Measurements from ENCODE around the gene SYCP3.

SYCP3 gene

GRCh38 chr12:101732318-101732717 is 6.9 kb downstream of the SYCP3 start:
- Histone ChIP-seq H3K9me3 (ENCODE audit: insufficient read depth, low read length, severe bottlenecking) (no peaks in the 10 kb centered on the region), H3K4me1 (ENCODE audit: insufficient read depth, low read length) (no peaks in the 10 kb centered on the region), H3K27me3 (ENCODE audit: insufficient read depth, low read length, poor library complexity) (no peaks in the 10 kb centered on the region), H3K36me3 (ENCODE audit: insufficient read depth, low read length) (peaks cover 8% of the 10 kb centered on the region; the same call in 1 of the 2 replicates), H4K20me1 (ENCODE audit: insufficient read depth, low read length) (no peaks in the 10 kb centered on the region), H3K4me3 (ENCODE audit: low read depth in 1 of 2, low read length in 2 of 2) (no peak overlapping the region), H3K27ac (ENCODE audit: low read length) (no peak overlapping the region), H3K4me2 (ENCODE audit: insufficient read depth, low read length) (no peak overlapping the region), H2AFZ (ENCODE audit: low read depth, low read length) (no peak overlapping the region), H3K79me2 (ENCODE audit: insufficient read depth, low read length) (no peaks in the 10 kb centered on the region), H3K9ac (ENCODE audit: low read depth, low read length) (no peak overlapping the region)
- TF ChIP-seq EZH2 (IDR thresholded peaks at IDR 0.05; ENCODE audit: borderline replicate concordance, low read depth, low read length, severe bottlenecking) (no peak), CTCF (IDR thresholded peaks at IDR 0.05; ENCODE audit: borderline replicate concordance, extremely low read depth, low read length, poor library complexity, severe bottlenecking) (no peak)
- no peak for ATAC-seq (ENCODE audit: insufficient read depth, low read depth)
- DNase-seq, result no peak

GRCh38 chr12:101729842-101730241 is 9.4 kb downstream of the SYCP3 start:
- no peaks in the 10 kb centered on the region for H3K9me3 ChIP-seq (ENCODE audit: insufficient read depth, low read length, severe bottlenecking)
- no peak overlapping the region for H3K9ac ChIP-seq (ENCODE audit: low read depth, low read length)
- H3K27ac ChIP-seq (ENCODE audit: low read length), result no peak overlapping the region
- DNase-seq (no peak), ATAC-seq (ENCODE audit: insufficient read depth, low read depth) (no peak)
- H3K4me1 ChIP-seq (ENCODE audit: insufficient read depth, low read length), result no peaks in the 10 kb centered on the region
- TF ChIP-seq EZH2 (IDR thresholded peaks at IDR 0.05; ENCODE audit: borderline replicate concordance, low read depth, low read length, severe bottlenecking) (no peak), CTCF (IDR thresholded peaks at IDR 0.05; ENCODE audit: borderline replicate concordance, extremely low read depth, low read length, poor library complexity, severe bottlenecking) (no peak)
- H4K20me1 ChIP-seq (ENCODE audit: insufficient read depth, low read length), result no peaks in the 10 kb centered on the region
- no peak overlapping the region for H3K4me2 ChIP-seq (ENCODE audit: insufficient read depth, low read length)
- no peaks in the 10 kb centered on the region for H3K27me3 ChIP-seq (ENCODE audit: insufficient read depth, low read length, poor library complexity)
- H2AFZ ChIP-seq (ENCODE audit: low read depth, low read length), result no peak overlapping the region
- H3K4me3 ChIP-seq (ENCODE audit: low read depth in 1 of 2, low read length in 2 of 2), result no peak overlapping the region
- H3K79me2 ChIP-seq (ENCODE audit: insufficient read depth, low read length), result no peaks in the 10 kb centered on the region
- H3K36me3 ChIP-seq (ENCODE audit: insufficient read depth, low read length), result peaks cover 8% of the 10 kb centered on the region; the same call in 1 of the 2 replicates

- Histone ChIP-seq H3K27ac (ENCODE audit: low read length) (no peak overlapping the region), H2AFZ (ENCODE audit: low read depth, low read length) (no peak overlapping the region), H3K4me1 (ENCODE audit: insufficient read depth, low read length) (no peaks in the 10 kb centered on the region), H3K27me3 (ENCODE audit: insufficient read depth, low read length, poor library complexity) (no peaks in the 10 kb centered on the region), H3K9me3 (ENCODE audit: insufficient read depth, low read length, severe bottlenecking) (no peaks in the 10 kb centered on the region), H3K36me3 (ENCODE audit: insufficient read depth, low read length) (peaks cover 7% of the 10 kb centered on the region; the same call in 1 of the 2 replicates), H3K79me2 (ENCODE audit: insufficient read depth, low read length) (no peaks in the 10 kb centered on the region), H4K20me1 (ENCODE audit: insufficient read depth, low read length) (no peaks in the 10 kb centered on the region), H3K9ac (ENCODE audit: low read depth, low read length) (no peak overlapping the region), H3K4me3 (ENCODE audit: low read depth in 1 of 2, low read length in 2 of 2) (no peak overlapping the region), H3K4me2 (ENCODE audit: insufficient read depth, low read length) (no peak overlapping the region)
- no peak for DNase-seq
- ATAC-seq (ENCODE audit: insufficient read depth, low read depth), result no peak
- no peak for TF ChIP-seq EZH2 (IDR thresholded peaks at IDR 0.05; ENCODE audit: borderline replicate concordance, low read depth, low read length, severe bottlenecking)
- TF ChIP-seq CTCF (IDR thresholded peaks at IDR 0.05; ENCODE audit: borderline replicate concordance, extremely low read depth, low read length, poor library complexity, severe bottlenecking), result no peak
Observed at GRCh38 chr12:101727098-101727497, 12.2 kb downstream of the SYCP3 start.

- Histone ChIP-seq H3K9me3 (ENCODE audit: insufficient read depth, low read length, severe bottlenecking) (no peaks in the 10 kb centered on the region), H3K4me1 (ENCODE audit: insufficient read depth, low read length) (no peaks in the 10 kb centered on the region), H3K4me2 (ENCODE audit: insufficient read depth, low read length) (no peak overlapping the region), H3K36me3 (ENCODE audit: insufficient read depth, low read length) (peaks cover 3% of the 10 kb centered on the region; the same call in 1 of the 2 replicates), H3K79me2 (ENCODE audit: insufficient read depth, low read length) (no peaks in the 10 kb centered on the region), H3K4me3 (ENCODE audit: low read depth in 1 of 2, low read length in 2 of 2) (no peak overlapping the region), H2AFZ (ENCODE audit: low read depth, low read length) (no peak overlapping the region), H3K27me3 (ENCODE audit: insufficient read depth, low read length, poor library complexity) (no peaks in the 10 kb centered on the region), H4K20me1 (ENCODE audit: insufficient read depth, low read length) (no peaks in the 10 kb centered on the region), H3K9ac (ENCODE audit: low read depth, low read length) (no peak overlapping the region), H3K27ac (ENCODE audit: low read length) (no peak overlapping the region)
- no peak for ATAC-seq (ENCODE audit: insufficient read depth, low read depth)
- TF ChIP-seq CTCF (IDR thresholded peaks at IDR 0.05; ENCODE audit: borderline replicate concordance, extremely low read depth, low read length, poor library complexity, severe bottlenecking) (no peak), EZH2 (IDR thresholded peaks at IDR 0.05; ENCODE audit: borderline replicate concordance, low read depth, low read length, severe bottlenecking) (no peak)
- DNase-seq, result no peak
Observed at GRCh38 chr12:101722392-101722791, 16.9 kb downstream of the SYCP3 start.

Measured in DND-41 (cell line).